H9 (cell line): ENCODE data around the gene ANO2. TPM values are rescaled to one million over a fixed set of nuclear protein-coding genes. Genes with fewer than 3 reads are reported as not detected.

Experiments used
- DNase-seq: peaks from one replicate; pipeline ENCODE4 v3.0.0-alpha.2; 2017
- H2AFZ ChIP-seq: one replicate; pipeline ENCODE4 v1.6.1; 2013; ENCODE audit warnings: mild to moderate bottlenecking, low read length, control low read depth, moderate library complexity
- H2AK5ac ChIP-seq: 2 replicates; pipeline ENCODE4 v1.6.1; 2013; ENCODE audit warnings: low read length, control low read depth, mixed read lengths; ENCODE audit not compliant: insufficient read length
- H2BK120ac ChIP-seq: one replicate; pipeline ENCODE4 v1.6.1; 2013; ENCODE audit warnings: low read depth, mild to moderate bottlenecking, low read length, control low read depth, inconsistent platforms; ENCODE audit not compliant: poor library complexity, severe bottlenecking
- H2BK12ac ChIP-seq: 2 replicates; pipeline ENCODE4 v1.6.1; 2013; ENCODE audit warnings: low read length, control low read depth, mixed read lengths, low read depth; ENCODE audit not compliant: insufficient read length
- H2BK15ac ChIP-seq: 2 replicates; pipeline ENCODE4 v1.6.1; 2013; ENCODE audit warnings: low read depth, low read length, control low read depth
- H2BK20ac ChIP-seq: one replicate; pipeline ENCODE4 v1.6.1; 2013; ENCODE audit warnings: low read depth, mild to moderate bottlenecking, low read length, control low read depth, inconsistent platforms; ENCODE audit not compliant: poor library complexity, severe bottlenecking
- H2BK5ac ChIP-seq: 2 replicates; pipeline ENCODE4 v1.6.1; 2013; ENCODE audit warnings: low read length, control low read depth, mixed read lengths; ENCODE audit not compliant: insufficient read length
- H3K14ac ChIP-seq: 2 replicates; pipeline ENCODE4 v1.6.1; 2013; ENCODE audit warnings: low read length, control low read depth; ENCODE audit not compliant: insufficient read depth
- H3K18ac ChIP-seq: 2 replicates; pipeline ENCODE4 v1.6.1; 2013; ENCODE audit warnings: low read depth, mild to moderate bottlenecking, mixed read lengths, low read length, control low read depth; ENCODE audit not compliant: insufficient read length
- H3K23ac ChIP-seq: 2 replicates; pipeline ENCODE4 v1.6.1; 2013; ENCODE audit warnings: low read length, control low read depth, mixed read lengths, low read depth; ENCODE audit not compliant: insufficient read length
- H3K23me2 ChIP-seq: 2 replicates; pipeline ENCODE4 v1.6.1; 2013; ENCODE audit warnings: low read depth, mild to moderate bottlenecking, mixed read lengths, low read length, control low read depth; ENCODE audit not compliant: insufficient read length, poor library complexity, severe bottlenecking
- H3K27ac ChIP-seq: 2 replicates; pipeline ENCODE4 v1.5.1; 2013; ENCODE audit warnings: low read length, control low read depth, mixed read lengths, low read depth; ENCODE audit not compliant: insufficient read length
- H3K27me3 ChIP-seq: 2 replicates; pipeline ENCODE4 v1.6.1; 2013; ENCODE audit warnings: low read length, control low read depth, inconsistent platforms; ENCODE audit not compliant: insufficient read depth
- H3K4ac ChIP-seq: 2 replicates; pipeline ENCODE4 v1.6.1; 2013; ENCODE audit warnings: low read depth, mild to moderate bottlenecking, control low read depth, inconsistent platforms, low read length, moderate library complexity
- H3K4me1 ChIP-seq: 2 replicates; pipeline ENCODE4 v1.6.1; 2013; ENCODE audit warnings: low read length, control low read depth, inconsistent platforms; ENCODE audit not compliant: insufficient read depth
- H3K4me2 ChIP-seq: 2 replicates; pipeline ENCODE4 v1.6.1; 2013; ENCODE audit warnings: low read length, control low read depth, mixed read lengths; ENCODE audit not compliant: insufficient read length, insufficient read depth
- H3K56ac ChIP-seq: 2 replicates; pipeline ENCODE4 v1.6.1; 2013; ENCODE audit warnings: low read depth, mild to moderate bottlenecking, mixed read lengths, low read length, control low read depth; ENCODE audit not compliant: insufficient read length
- H3K79me1 ChIP-seq: 2 replicates; pipeline ENCODE4 v1.6.1; 2013; ENCODE audit warnings: low read depth, mild to moderate bottlenecking, moderate library complexity, low read length, control low read depth, inconsistent platforms; ENCODE audit not compliant: insufficient read depth, poor library complexity, severe bottlenecking
- H3K79me2 ChIP-seq: 2 replicates; pipeline ENCODE4 v1.6.1; 2013; ENCODE audit warnings: low read length, control low read depth, inconsistent platforms; ENCODE audit not compliant: insufficient read depth
- H3K9ac ChIP-seq: 2 replicates; pipeline ENCODE4 v1.6.1; 2013; ENCODE audit warnings: low read length, control low read depth, mixed read lengths; ENCODE audit not compliant: insufficient read length; ENCODE audit errors: extremely low read depth
- H3K9me3 ChIP-seq: one replicate; pipeline ENCODE4 v1.6.1; 2013; ENCODE audit warnings: low read depth, low read length, inconsistent platforms; ENCODE audit not compliant: control insufficient read depth
- H3T11ph ChIP-seq: one replicate; pipeline ENCODE4 v1.6.1; 2013; ENCODE audit warnings: mild to moderate bottlenecking, low read length, control low read depth, inconsistent platforms
- H4K20me1 ChIP-seq: one replicate; pipeline ENCODE4 v1.6.1; 2013; ENCODE audit not compliant: control insufficient read depth, insufficient read length, insufficient read depth
- H4K5ac ChIP-seq: 2 replicates; pipeline ENCODE4 v1.6.1; 2013; ENCODE audit warnings: low read depth, mild to moderate bottlenecking, mixed read lengths, low read length, control low read depth; ENCODE audit not compliant: insufficient read length
- H4K8ac ChIP-seq: replicated peaks from 2 replicates; pipeline ENCODE4 v1.6.1; 2013; ENCODE audit warnings: low read length, control low read depth, mixed read lengths, low read depth; ENCODE audit not compliant: insufficient read length
- H4K91ac ChIP-seq: 2 replicates; pipeline ENCODE4 v1.6.1; 2013; ENCODE audit warnings: low read depth, mild to moderate bottlenecking, moderate library complexity, mixed read lengths, low read length, control low read depth; ENCODE audit not compliant: insufficient read length
- H3K27ac Mint-ChIP-seq, 3 experiments: 2 replicates in 2 of 3; 3 replicates in 1 of 3; pipeline ENCODE4 v1.8.0; 2020 to 2021; ENCODE audit warnings: mixed read lengths in 3 of 3, mild to moderate bottlenecking in 1 of 3, moderate library complexity in 1 of 3
- H3K27me3 Mint-ChIP-seq: 2 replicates; pipeline ENCODE4 v1.8.0; 2021; ENCODE audit warnings: low read depth, mild to moderate bottlenecking, moderate library complexity, mixed read lengths
- H3K36me3 Mint-ChIP-seq, 3 experiments: 2 replicates in 2 of 3; 3 replicates in 1 of 3; pipeline ENCODE4 v1.8.0; 2020 to 2021; ENCODE audit warnings: low read depth in 3 of 3, mixed read lengths in 3 of 3; ENCODE audit not compliant: insufficient read depth in 1 of 3
- H3K4me1 Mint-ChIP-seq, 2 experiments: 2 replicates each; pipeline ENCODE4 v1.8.0; 2020; ENCODE audit warnings: mixed read lengths in 2 of 2
- H3K4me3 Mint-ChIP-seq, 2 experiments: 2 replicates in 1 of 2; 3 replicates in 1 of 2; pipeline ENCODE4 v1.8.0; 2020 to 2021; ENCODE audit warnings: mild to moderate bottlenecking in 2 of 2, mixed read lengths in 2 of 2, moderate library complexity in 1 of 2
- H3K9me3 Mint-ChIP-seq, 2 experiments: 2 replicates in 1 of 2; 3 replicates in 1 of 2; pipeline ENCODE4 v1.8.0; 2020; ENCODE audit warnings: mild to moderate bottlenecking in 2 of 2, mixed read lengths in 2 of 2, moderate library complexity in 1 of 2
- CTCF ChIP-seq: fragments of 200-600 bp; sonication (generic); conservative IDR thresholded peaks from 3 replicates; pipeline ENCODE4 v1.8.0; 2021; ENCODE audit warnings: antibody characterized with exemption, mild to moderate bottlenecking
- WGBS: extraction: QIAGEN DNeasy Blood & Tissue Kit; methylation state at CpG from one replicate; pipeline ENCODE4 v1.1.7; 2013; ENCODE audit warnings: missing lambda C conversion rate, low lambda C conversion rate, mixed read lengths; ENCODE audit not compliant: insufficient read length; ENCODE audit errors: extremely low coverage; 5-methylcytosine and 5-hydroxymethylcytosine counted together
- total RNA-seq: library from RNA; stranded (reverse); gene quantifications from 2 replicates; pipeline ENCODE4 v1.2.1, GENCODE V29; 2021

The ANO2 gene
- total RNA-seq, 1 experiment from 2014 or later: 3.8 TPM

GRCh38 chr12:5780536-5780935, 164.5 kb downstream of the ANO2 start:
- Mint-ChIP-seq H3K27me3 (peaks cover 1% of the 10 kb centered on the region), H3K36me3 (no peaks in the 10 kb centered on the region), H3K4me1 (no peaks in the 10 kb centered on the region), H3K27ac (no peak overlapping the region), H3K9me3 (no peaks in the 10 kb centered on the region; a peak in 1 of 5 replicates), H3K4me3 (no peak overlapping the region)
- no peak overlapping the region for H4K91ac ChIP-seq
- H3K9ac ChIP-seq: no peak overlapping the region
- DNase-seq: no peak
- H3K79me1 ChIP-seq: no peaks in the 10 kb centered on the region
- no peak for TF ChIP-seq CTCF
- no peak overlapping the region for H3K23ac ChIP-seq
- H2BK5ac ChIP-seq: no peak overlapping the region
- no peaks in the 10 kb centered on the region for H3K9me3 ChIP-seq
- no peak overlapping the region for H4K5ac ChIP-seq
- H2BK12ac ChIP-seq: no peak overlapping the region
- no peak overlapping the region for H3K18ac ChIP-seq
- H3K4me1 ChIP-seq: no peaks in the 10 kb centered on the region
- H3K27me3 ChIP-seq: no peaks in the 10 kb centered on the region
- no peaks in the 10 kb centered on the region for H4K20me1 ChIP-seq
- H3K4ac ChIP-seq: no peak overlapping the region
- no CpG with 5 or more reads among the region's 8 CpGs for WGBS
- no peak overlapping the region for H2BK15ac ChIP-seq
- H2BK20ac ChIP-seq: no peak overlapping the region
- H3K23me2 ChIP-seq: no peaks in the 10 kb centered on the region
- no peak overlapping the region for H2BK120ac ChIP-seq
- no peak overlapping the region for H2AK5ac ChIP-seq
- no peak overlapping the region for H3K14ac ChIP-seq
- no peak overlapping the region for H3K27ac ChIP-seq
- no peak overlapping the region for H3T11ph ChIP-seq
- no peak overlapping the region for H4K8ac ChIP-seq
- H3K79me2 ChIP-seq: no peaks in the 10 kb centered on the region
- no peak overlapping the region for H3K56ac ChIP-seq
- H3K4me2 ChIP-seq: no peak overlapping the region
- no peak overlapping the region for H2AFZ ChIP-seq
